Smooth muscle cell (in vitro differentiated cells): ENCODE results near the gene ADGRV1. TPM values are rescaled to one million over a fixed set of nuclear protein-coding genes. Genes with fewer than 3 reads are reported as not detected.
"Not testable (repeated sequence)": the region's sequence is repeated elsewhere in the genome, so short reads cannot be mapped to it uniquely, and the experiment has no call there.

Experiments
- DNase-seq: peaks from one replicate; lab custom pipeline; 2025; ENCODE audit not compliant: unreplicated experiment; lab: John Stamatoyannopoulos, UW
- H2AFZ ChIP-seq: fragments of 200-600 bp; sonication (generic); 2 replicates; pipeline ENCODE4 v1.6.0; 2016; ENCODE audit warnings: antibody characterized with exemption, low read depth, mild to moderate bottlenecking
- H3F3A ChIP-seq: fragments of 200-600 bp; sonication (generic); 2 replicates; pipeline ENCODE4 v1.6.0; 2017; ENCODE audit warnings: antibody characterized with exemption, low read depth
- H3K27ac ChIP-seq: fragments of 200-600 bp; sonication (generic); 2 replicates; pipeline ENCODE4 v1.5.1; 2016; ENCODE audit warnings: low read depth, mild to moderate bottlenecking
- H3K27me3 ChIP-seq: fragments of 200-600 bp; sonication (generic); 2 replicates; pipeline ENCODE4 v1.6.1; 2016; ENCODE audit warnings: low read depth, mild to moderate bottlenecking
- H3K36me3 ChIP-seq: fragments of 200-600 bp; sonication (generic); 2 replicates; pipeline ENCODE4 v1.5.1; 2016; ENCODE audit warnings: low read depth
- H3K4me1 ChIP-seq: fragments of 200-600 bp; sonication (generic); 2 replicates; pipeline ENCODE4 v1.5.1; 2016; ENCODE audit warnings: low read depth
- H3K4me2 ChIP-seq: fragments of 200-600 bp; sonication (generic); 2 replicates; pipeline ENCODE4 v1.6.0; 2016; ENCODE audit warnings: mild to moderate bottlenecking
- H3K4me3 ChIP-seq: fragments of 200-600 bp; sonication (generic); 2 replicates; pipeline ENCODE4 v1.5.1; 2016; ENCODE audit warnings: mild to moderate bottlenecking
- H3K79me2 ChIP-seq: fragments of 200-600 bp; sonication (generic); 2 replicates; pipeline ENCODE4 v1.6.0; 2016; ENCODE audit warnings: low read depth, mild to moderate bottlenecking
- H3K9ac ChIP-seq: fragments of 200-600 bp; sonication (generic); 2 replicates; pipeline ENCODE4 v1.6.0; 2016; ENCODE audit warnings: low read depth
- H3K9me3 ChIP-seq: fragments of 200-600 bp; sonication (generic); replicated peaks from 2 replicates; pipeline ENCODE4 v1.5.1; 2016; ENCODE audit warnings: low read depth
- H4K20me1 ChIP-seq: fragments of 200-600 bp; sonication (generic); 2 replicates; pipeline ENCODE4 v1.6.0; 2016; ENCODE audit warnings: low read depth
- CTCF ChIP-seq: fragments of 200-600 bp; sonication (generic); IDR thresholded peaks from 2 replicates; pipeline ENCODE4 v1.5.1; 2017; ENCODE audit warnings: borderline replicate concordance, mild to moderate bottlenecking, antibody characterized with exemption; ENCODE audit not compliant: insufficient read depth, poor library complexity, severe bottlenecking
- WGBS: methylation state at CpG from one replicate; pipeline ENCODE4 v1.1.7; 2016; ENCODE audit warnings: low lambda C conversion rate; 5-methylcytosine and 5-hydroxymethylcytosine counted together
- polyA plus RNA-seq: library from polyadenylated mRNA; unstranded; fragments of >200 nt; fragmentation: Nextera tagmentation; extraction: Ambion mirVana; gene quantifications from 2 replicates; pipeline ENCODE4 v1.2.1, GENCODE V29; 2016
- total RNA-seq: library from RNA; depleted of rRNA; stranded (reverse); fragments of >200 nt; gene quantifications from 2 replicates; pipeline ENCODE4 v1.2.3, GENCODE V29; 2014

The ADGRV1 gene
- total and polyA plus RNA-seq, 2 experiments from 2014 or later: 16.8 to 17.7 TPM

DNA sequence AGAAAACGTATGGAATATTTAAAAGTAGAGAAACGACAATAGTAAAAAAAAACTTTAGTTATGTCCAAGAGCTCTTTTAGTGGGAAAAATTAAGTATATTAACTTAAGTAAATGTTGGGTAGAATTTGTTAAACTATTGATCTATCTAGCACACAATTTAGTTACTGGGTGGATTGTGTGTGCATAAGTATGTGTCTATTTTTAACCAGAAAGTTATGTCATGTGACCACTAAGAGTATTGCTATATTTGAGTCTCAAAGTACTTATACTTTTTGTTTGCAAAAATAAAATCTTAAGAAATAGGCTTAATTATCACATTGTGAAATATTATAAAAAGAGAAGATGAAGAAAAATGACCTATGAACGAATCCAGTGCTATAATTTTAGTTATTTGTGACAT lies 56.8 kb downstream of the ADGRV1 start:
- H3K27ac ChIP-seq: no peak overlapping the region
- H2AFZ ChIP-seq: no peak overlapping the region
- no peak overlapping the region for H3K4me2 ChIP-seq
- no peaks in the 10 kb centered on the region for H4K20me1 ChIP-seq
- WGBS: 94% methylated on average over 3 of the region's 3 CpGs
- no peaks in the 10 kb centered on the region for H3K79me2 ChIP-seq
- no peaks in the 10 kb centered on the region for H3F3A ChIP-seq
- no peaks in the 10 kb centered on the region for H3K27me3 ChIP-seq
- peaks cover 3% of the 10 kb centered on the region for H3K4me1 ChIP-seq
- no peaks in the 10 kb centered on the region for H3K36me3 ChIP-seq
- no peaks in the 10 kb centered on the region for H3K9me3 ChIP-seq
- no peak overlapping the region for H3K4me3 ChIP-seq
- TF ChIP-seq CTCF: no peak
- DNase-seq: no peak
- H3K9ac ChIP-seq: no peak overlapping the region

DNA sequence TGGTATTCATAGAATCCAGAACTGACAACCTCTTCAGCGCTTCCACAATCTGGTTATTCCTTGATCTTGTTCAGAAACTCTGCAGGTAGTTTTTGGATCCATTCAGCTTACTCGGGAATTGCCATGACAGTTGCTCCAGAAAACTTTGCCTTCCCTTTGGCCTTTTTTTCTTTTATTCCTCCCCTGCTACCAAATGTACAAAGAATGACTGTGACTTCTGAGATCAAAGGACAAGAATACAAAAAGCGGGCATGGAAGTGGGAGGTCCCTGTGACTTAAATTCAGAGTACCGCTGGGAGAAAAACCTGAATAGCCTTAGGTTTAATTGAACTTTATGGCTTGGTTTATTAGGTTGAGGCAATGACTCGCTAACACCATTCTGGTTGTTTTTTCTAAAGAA lies 59.5 kb downstream of the ADGRV1 start:
- 78% methylated on average over 5 of the region's 5 CpGs for WGBS
- Histone ChIP-seq H3K9ac (no peak overlapping the region), H3K79me2 (no peaks in the 10 kb centered on the region), H3K4me2 (no peak overlapping the region), H3K4me3 (no peak overlapping the region), H3K4me1 (peaks cover 3% of the 10 kb centered on the region), H3K9me3 (no peaks in the 10 kb centered on the region), H4K20me1 (no peaks in the 10 kb centered on the region), H3K27me3 (no peaks in the 10 kb centered on the region), H3K36me3 (no peaks in the 10 kb centered on the region), H3F3A (no peaks in the 10 kb centered on the region), H2AFZ (no peak overlapping the region), H3K27ac (no peak overlapping the region)
- DNase-seq: no peak
- TF ChIP-seq CTCF: no peak

GRCh38 chr5:90619762-90620161 lies 61.2 kb downstream of the ADGRV1 start:
- H3K27me3 ChIP-seq, H3K9me3 ChIP-seq, DNase-seq, H3K4me1 ChIP-seq, H4K20me1 ChIP-seq, H3K4me3 ChIP-seq, H3F3A ChIP-seq, H3K27ac ChIP-seq, H3K4me2 ChIP-seq, H3K9ac ChIP-seq, H2AFZ ChIP-seq, H3K79me2 ChIP-seq, H3K36me3 ChIP-seq: not testable (repeated sequence)
- 97% methylated on average over 6 of the region's 6 CpGs for WGBS

DNA sequence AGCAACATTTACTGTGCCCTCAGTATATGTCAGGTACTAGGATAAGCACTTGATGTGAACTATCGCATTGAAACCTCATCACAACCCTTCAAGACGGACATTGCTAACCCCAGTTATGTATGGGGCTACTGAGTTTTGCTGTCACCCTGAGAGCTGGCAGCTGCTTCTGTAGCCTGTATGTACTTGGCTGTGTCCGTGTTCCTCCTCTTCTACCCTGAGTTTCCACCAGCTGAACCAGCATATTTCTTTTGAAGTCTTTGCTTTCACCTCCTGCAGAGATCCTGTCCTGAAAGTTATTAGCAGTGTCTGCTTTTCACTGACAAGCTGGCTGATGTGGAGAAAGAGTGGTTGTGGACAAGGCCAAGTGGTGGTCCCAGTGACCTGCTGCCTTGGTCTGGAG lies 63.3 kb downstream of the ADGRV1 start:
- Histone ChIP-seq H3K9me3 (no peaks in the 10 kb centered on the region), H3K4me3 (no peak overlapping the region), H3F3A (no peaks in the 10 kb centered on the region), H4K20me1 (no peaks in the 10 kb centered on the region), H3K27me3 (no peaks in the 10 kb centered on the region), H3K9ac (no peak overlapping the region), H3K79me2 (no peaks in the 10 kb centered on the region), H3K4me1 (peaks cover 3% of the 10 kb centered on the region), H3K4me2 (no peak overlapping the region), H2AFZ (no peak overlapping the region), H3K36me3 (no peaks in the 10 kb centered on the region), H3K27ac (no peak overlapping the region)
- TF ChIP-seq CTCF: no peak
- 94% methylated on average over 3 of the region's 3 CpGs for WGBS
- DNase-seq: no peak
